HG02623 (cell line): ENCODE data around the gene LIN7B.

Source experiments
- ATAC-seq: cut with Tn5 transposase; IDR thresholded peaks from one replicate; pipeline ENCODE4 v1.9.1; 2021; ENCODE audit warnings: moderate library complexity; ENCODE audit not compliant: unreplicated experiment

The LIN7B gene

GRCh38 chr19:49160450-49161189, 46.5 kb downstream of the LIN7B start:
- ATAC-seq: no peak

GRCh38 chr19:49161987-49162386, 47.8 kb downstream of the LIN7B start:
- ATAC-seq: no peak

GRCh38 chr19:49165111-49165750, 51.1 kb downstream of the LIN7B start:
- ATAC-seq: no peak

GRCh38 chr19:49165865-49166301, 51.7 kb downstream of the LIN7B start:
- ATAC-seq: no peak

GRCh38 chr19:49167857-49168409, 53.8 kb downstream of the LIN7B start:
- ATAC-seq: no peak
